Measurements from ENCODE around the gene MAP9.
"Not testable (repeated sequence)": the region's sequence is repeated elsewhere in the genome, so short reads cannot be mapped to it uniquely, and the experiment has no call there.

MAP9 gene

GRCh38 chr4:155376387-155377268 is at the start of gene MAP9:
Gene MAP9 (minus strand): TSS chr4:155376965. CDS start chr4:155375850, 1,115 bp downstream.
- DNase-seq, result peak; percentile 94

GRCh38 chr4:155424778-155425177 is 48.0 kb upstream of the MAP9 start:
- not testable (repeated sequence) for DNase-seq

GRCh38 chr4:155423671-155424070 is 46.9 kb upstream of the MAP9 start:
- DNase-seq, result no peak

GRCh38 chr4:155419266-155419665 is 42.5 kb upstream of the MAP9 start:
- no peak for DNase-seq

- DNase-seq, result no peak
Observed at GRCh38 chr4:155415662-155416061, 38.9 kb upstream of the MAP9 start.

- DNase-seq, result no peak
Observed at GRCh38 chr4:155413451-155413850, 36.7 kb upstream of the MAP9 start.

GRCh38 chr4:155411546-155411945 is 34.8 kb upstream of the MAP9 start:
- DNase-seq, result no peak

- no peak for DNase-seq
Observed at GRCh38 chr4:155408796-155409195, 32.0 kb upstream of the MAP9 start.

GRCh38 chr4:155407480-155407879 is 30.7 kb upstream of the MAP9 start:
- DNase-seq, result no peak

GRCh38 chr4:155405059-155405458 is 28.3 kb upstream of the MAP9 start:
- no peak for DNase-seq

- peak; percentile 0 for DNase-seq
Observed at GRCh38 chr4:155403886-155404285, 27.1 kb upstream of the MAP9 start.

- no peak for DNase-seq
Observed at GRCh38 chr4:155402941-155403340, 26.2 kb upstream of the MAP9 start.

GRCh38 chr4:155400893-155401292 is 24.1 kb upstream of the MAP9 start:
- DNase-seq, result no peak

- DNase-seq, result no peak
Observed at GRCh38 chr4:155399974-155400697, 23.4 kb upstream of the MAP9 start.

- DNase-seq, result no peak
Observed at GRCh38 chr4:155392481-155393184, 15.9 kb upstream of the MAP9 start.

- DNase-seq, result no peak
Observed at GRCh38 chr4:155391932-155392331, 15.2 kb upstream of the MAP9 start.

GRCh38 chr4:155388162-155388561 is 11.4 kb upstream of the MAP9 start:
- no peak for DNase-seq

- no peak for DNase-seq
Observed at GRCh38 chr4:155383541-155383940, 6.8 kb upstream of the MAP9 start.

- no peak for DNase-seq
Observed at GRCh38 chr4:155377276-155377675, 511 bp upstream of the MAP9 start.

- DNase-seq, result no peak
Observed at GRCh38 chr4:155371432-155372043, 5.2 kb downstream of the MAP9 start.

- no peak for DNase-seq
Observed at GRCh38 chr4:155367608-155368007, 9.2 kb downstream of the MAP9 start.

GRCh38 chr4:155353923-155354540 is 22.7 kb downstream of the MAP9 start:
- DNase-seq, result no peak

GRCh38 chr4:155342142-155342541 is 34.6 kb downstream of the MAP9 start:
- no peak for DNase-seq

All from DMS79 (cell line).